COLO829 (cell line): ENCODE results near the gene WNT5B.
"Not testable (repeated sequence)": the region's sequence is repeated elsewhere in the genome, so short reads cannot be mapped to it uniquely, and the experiment has no call there.

Experiments used
- DNase-seq: peaks from one replicate; pipeline ENCODE4 v3.0.0; 2012; ENCODE audit warnings: low spot score

The WNT5B gene

DNA sequence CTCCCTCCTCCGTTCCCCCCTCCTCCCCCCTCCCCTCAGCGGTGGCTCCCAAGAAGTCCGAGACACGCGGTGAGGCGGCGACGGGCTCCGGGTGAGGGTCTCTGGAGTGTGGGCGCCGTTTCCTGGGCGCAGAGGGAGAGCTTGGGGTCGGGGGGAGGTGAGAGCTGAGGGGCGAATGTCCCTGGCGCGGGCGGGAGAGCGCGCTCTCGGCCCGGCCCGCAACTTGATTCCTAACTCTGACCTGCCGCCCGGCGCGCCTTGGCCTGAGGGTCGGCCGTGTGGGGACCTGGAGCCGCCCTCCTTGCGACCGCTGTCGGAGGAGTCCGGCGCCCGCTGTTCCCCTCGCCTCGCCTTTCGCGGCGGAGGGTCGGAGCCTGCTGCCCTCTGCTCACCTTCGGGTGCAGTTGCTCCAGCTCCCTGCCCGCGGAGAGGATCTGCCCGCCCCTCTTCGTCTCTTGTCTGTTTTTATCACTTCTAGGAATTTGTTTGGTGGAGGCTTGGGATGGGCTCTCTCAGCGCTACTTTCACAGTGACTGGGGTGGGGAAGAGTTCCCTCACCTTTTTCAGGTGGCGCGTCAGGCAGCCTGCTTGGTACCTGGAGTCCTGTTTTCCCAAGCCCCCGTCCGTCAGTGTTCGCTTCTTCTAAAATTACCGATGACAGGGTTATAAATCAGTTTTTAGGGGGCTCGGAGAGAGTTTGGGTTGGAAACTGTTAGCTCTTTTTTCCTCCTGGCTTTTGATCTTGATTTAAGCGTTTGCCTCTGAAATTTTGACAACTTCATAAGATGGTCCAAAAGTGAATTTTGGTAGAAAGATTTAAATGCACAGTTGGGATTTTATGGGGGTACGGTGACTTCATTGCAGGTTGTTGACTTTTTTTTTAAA, 62.3 kb downstream of the WNT5B start:
- DNase-seq, result peak; percentile 19

DNA sequence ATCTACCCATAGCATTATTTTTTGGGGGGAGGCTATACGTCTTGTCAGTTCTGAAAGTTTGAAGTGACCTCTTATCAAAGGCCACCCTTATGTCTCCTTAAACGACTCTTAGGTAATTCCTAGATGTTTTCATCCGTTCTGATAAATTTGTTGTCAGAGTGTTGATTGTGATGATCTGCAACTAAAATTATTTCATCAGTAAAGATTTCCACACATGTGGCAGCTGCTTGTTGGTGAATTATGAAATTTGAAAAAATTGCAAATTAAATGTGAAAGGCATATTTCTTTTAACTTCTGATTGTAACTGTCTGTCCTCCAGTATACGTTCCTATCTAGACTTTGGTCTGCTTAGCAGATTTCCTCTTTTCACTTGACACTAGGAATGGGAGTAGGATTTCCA, 63.2 kb downstream of the WNT5B start:
- no peak for DNase-seq

DNA sequence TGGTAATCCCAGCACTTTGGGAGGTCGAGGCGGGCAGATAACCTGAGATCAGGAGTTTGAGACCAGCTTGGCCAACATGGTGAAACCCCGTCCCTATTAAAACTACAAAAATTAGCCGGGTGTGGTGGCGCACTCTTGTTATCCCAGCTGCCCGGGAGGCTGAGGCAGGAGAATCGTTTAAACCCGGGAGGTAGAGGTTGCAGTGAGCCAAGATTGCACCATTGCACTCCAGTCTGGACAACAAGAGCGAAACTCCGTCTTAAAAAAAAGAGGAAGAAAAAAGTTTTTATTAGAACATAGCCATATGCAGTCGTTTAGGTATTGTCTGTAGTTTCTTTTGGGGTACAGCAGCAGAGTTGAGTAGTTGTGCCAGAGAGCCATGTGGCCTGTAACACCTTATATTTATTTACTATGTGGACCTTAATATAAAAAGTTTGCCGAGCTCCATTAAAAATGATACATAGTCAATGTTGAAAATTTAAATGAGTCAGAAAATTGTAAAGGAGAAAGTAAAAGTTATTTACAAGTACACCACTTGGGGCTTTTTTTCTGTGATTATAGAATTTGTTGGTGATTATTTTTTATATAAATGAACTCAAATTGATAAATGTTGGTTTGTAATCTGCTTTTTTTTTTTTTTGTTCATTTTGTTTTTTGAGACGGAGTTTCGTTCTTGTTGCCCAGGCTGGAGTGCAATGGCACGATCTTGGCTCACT, 64.0 kb downstream of the WNT5B start:
- no peak for DNase-seq

DNA sequence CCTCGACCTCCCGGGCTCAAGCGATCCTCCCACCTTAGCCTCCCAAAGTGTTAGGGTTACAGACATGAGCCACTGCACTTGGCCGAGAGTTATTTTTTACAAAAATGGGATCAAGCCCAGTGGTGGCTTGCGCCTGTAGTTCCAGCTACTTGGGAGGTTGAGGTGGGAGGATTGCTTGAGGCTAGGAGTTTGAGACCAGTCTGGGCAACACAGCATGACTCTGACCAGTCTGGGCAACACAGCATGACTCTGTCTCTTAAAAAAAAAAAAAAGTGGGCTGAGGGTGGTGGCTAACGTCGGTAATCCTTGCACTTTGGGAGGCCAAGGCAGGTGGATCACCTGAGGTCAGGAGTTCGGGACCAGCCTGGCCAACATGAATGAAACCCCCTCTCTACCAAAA, 66.1 kb downstream of the WNT5B start:
- DNase-seq, result not testable (repeated sequence)

DNA sequence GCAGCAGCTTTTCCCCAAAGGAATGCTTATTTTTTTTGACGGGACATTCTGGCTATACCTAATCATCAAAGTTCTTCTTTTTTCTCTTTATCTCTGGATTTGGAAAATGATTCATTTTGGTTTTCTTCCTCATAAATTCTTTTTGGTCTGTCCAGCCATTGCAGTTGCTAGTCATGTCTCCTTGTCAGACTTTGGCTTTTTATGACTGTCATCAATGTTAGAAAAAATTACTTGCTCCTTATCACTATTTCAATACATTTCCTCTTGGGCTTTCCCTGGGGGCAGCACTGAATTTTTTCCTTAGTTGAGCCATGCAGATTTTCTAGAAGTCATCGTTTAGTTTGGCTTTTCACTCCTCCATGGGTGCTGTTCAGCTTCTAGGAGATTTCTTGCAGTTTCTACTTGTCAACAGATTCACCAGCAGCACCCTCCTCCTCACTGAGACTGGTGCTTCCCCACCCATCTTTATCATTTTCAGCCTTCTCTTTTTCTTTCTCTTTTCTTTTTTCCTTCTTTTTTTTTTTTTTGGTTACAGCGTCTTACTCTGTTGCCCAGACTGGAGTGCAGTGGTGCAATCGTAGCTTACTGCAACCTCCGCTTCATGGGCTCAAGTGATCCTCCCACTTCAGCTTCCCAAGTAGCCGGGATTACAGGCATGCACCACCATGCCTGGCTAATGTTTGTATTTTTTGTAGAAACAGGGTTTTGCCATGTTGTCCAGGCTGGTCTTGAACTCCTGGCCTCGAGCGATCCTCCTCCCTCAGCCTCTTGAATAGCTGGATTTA, 67.0 kb downstream of the WNT5B start:
- no peak for DNase-seq

DNA sequence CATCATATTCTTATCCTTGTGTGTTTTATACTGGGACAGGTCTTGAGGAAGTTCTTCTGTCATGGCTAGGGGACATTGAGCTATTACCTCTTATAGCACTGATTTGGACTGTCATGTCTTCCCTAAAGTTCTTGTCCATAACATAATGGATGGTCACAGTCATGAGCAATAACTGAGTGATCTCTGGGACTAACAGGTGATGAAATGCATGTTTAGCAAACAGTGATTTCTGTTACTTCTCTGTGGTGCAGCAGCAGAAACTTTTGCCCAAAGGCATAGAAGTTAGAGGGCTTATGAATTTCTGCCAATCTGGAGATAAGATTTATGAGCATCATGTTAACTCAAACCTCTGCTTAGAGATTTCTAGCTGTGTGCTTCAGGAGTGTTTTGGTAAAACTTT, 67.8 kb downstream of the WNT5B start:
- no peak for DNase-seq
